ENCODE measurements around the gene RTN4.
A peak's percentile ranks its signal among the peaks of the same experiment; 100 is the strongest.
"Not testable (repeated sequence)": the region's sequence is repeated elsewhere in the genome, so short reads cannot be mapped to it uniquely, and the experiment has no call there.

Gene RTN4

GRCh38 chr2:55003706-55004639 lies 46.3 kb downstream of the RTN4 start:
- no peak for DNase-seq

- no peak for DNase-seq
Measured at GRCh38 chr2:55001716-55002115, 48.5 kb downstream of the RTN4 start.

- DNase-seq, result no peak
Measured at GRCh38 chr2:55000341-55000740, 49.9 kb downstream of the RTN4 start.

GRCh38 chr2:54999182-54999581 lies 51.1 kb downstream of the RTN4 start:
- peak; percentile 32 for DNase-seq

- no peak for DNase-seq
Measured at GRCh38 chr2:54997826-54998225, 52.4 kb downstream of the RTN4 start.

GRCh38 chr2:54995553-54995952 lies 54.7 kb downstream of the RTN4 start:
- DNase-seq, result no peak

GRCh38 chr2:54990694-54991093 lies 59.6 kb downstream of the RTN4 start:
- not testable (repeated sequence) for DNase-seq

- DNase-seq, result no peak
Measured at GRCh38 chr2:54988612-54989011, 61.6 kb downstream of the RTN4 start.

- no peak for DNase-seq
Measured at GRCh38 chr2:54986264-54986663, 64.0 kb downstream of the RTN4 start.

- DNase-seq, result no peak
Measured at GRCh38 chr2:54984476-54984875, 65.8 kb downstream of the RTN4 start.

GRCh38 chr2:54983345-54984220 lies 66.7 kb downstream of the RTN4 start:
- no peak for DNase-seq

GRCh38 chr2:54981385-54981784 lies 68.9 kb downstream of the RTN4 start:
- no peak for DNase-seq

GRCh38 chr2:54979321-54980044 lies 70.8 kb downstream of the RTN4 start:
- no peak for DNase-seq

GRCh38 chr2:54977149-54977548 lies 73.1 kb downstream of the RTN4 start:
- no peak for DNase-seq

- no peak for DNase-seq
Measured at GRCh38 chr2:54975598-54976492, 74.4 kb downstream of the RTN4 start.

GRCh38 chr2:54975175-54975574 lies 75.1 kb downstream of the RTN4 start:
- DNase-seq, result no peak

GRCh38 chr2:54969940-54970338 lies 80.3 kb downstream of the RTN4 start:
- no peak for DNase-seq

GRCh38 chr2:54969295-54969939 lies 80.8 kb downstream of the RTN4 start:
- no peak for DNase-seq

- no peak for DNase-seq
Measured at GRCh38 chr2:54968561-54969218, 81.6 kb downstream of the RTN4 start.

GRCh38 chr2:54967759-54968365 lies 82.4 kb downstream of the RTN4 start:
- no peak for DNase-seq

Measured in NCI-H2227 treated with DMSO at 0.1 percent for 48 hours (cell line).